HL-60 (cell line): ENCODE data around the gene FAM72C.
"Not testable (repeated sequence)": the region's sequence is repeated elsewhere in the genome, so short reads cannot be mapped to it uniquely, and the experiment has no call there.

Experiments
- POLR2AphosphoS5 ChIP-seq: IDR thresholded peaks from 2 replicates; pipeline ENCODE4 v1.6.1; 2012; ENCODE audit warnings: low read depth
- TF ChIP-seq, protein P1 (sequence below): IDR thresholded peaks from one replicate; pipeline ENCODE4 v1.5.1; 2011; ENCODE audit warnings: low read length, control low read depth, inconsistent platforms; ENCODE audit not compliant: insufficient read depth
- TF ChIP-seq, protein P2 (sequence below): IDR thresholded peaks from 2 replicates; pipeline ENCODE4 v1.6.1; 2012; ENCODE audit warnings: low read depth; ENCODE audit not compliant: insufficient replicate concordance

DNA sequence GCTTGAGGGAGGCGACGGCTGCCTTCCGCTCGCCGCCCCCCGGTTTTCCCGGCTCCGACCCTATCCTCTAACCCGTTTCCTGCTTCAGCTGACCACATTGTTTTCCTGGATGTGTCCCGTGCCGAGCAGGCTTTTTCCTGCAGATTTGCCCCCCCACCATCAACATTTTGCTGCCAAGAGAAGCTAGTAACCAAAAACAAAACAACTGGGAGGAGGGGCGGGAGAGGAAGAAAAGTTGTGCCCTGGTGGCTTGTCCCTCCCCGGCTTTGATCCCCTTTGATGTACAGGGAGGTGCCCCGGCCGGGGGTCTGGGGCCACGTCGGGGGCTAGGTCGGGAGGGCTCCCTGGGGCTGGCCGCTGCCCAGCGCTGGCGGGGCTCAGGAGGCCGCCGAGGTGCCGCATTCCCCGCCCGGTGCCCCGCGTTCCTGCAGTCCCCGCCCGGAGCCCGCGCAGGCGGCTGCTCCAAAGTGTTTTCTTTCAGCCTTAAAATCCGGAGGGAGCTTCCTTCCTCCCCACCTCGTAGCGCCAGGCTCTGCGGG is 2.2 kb upstream of the FAM72C start:
- TF ChIP-seq, protein P1, sequence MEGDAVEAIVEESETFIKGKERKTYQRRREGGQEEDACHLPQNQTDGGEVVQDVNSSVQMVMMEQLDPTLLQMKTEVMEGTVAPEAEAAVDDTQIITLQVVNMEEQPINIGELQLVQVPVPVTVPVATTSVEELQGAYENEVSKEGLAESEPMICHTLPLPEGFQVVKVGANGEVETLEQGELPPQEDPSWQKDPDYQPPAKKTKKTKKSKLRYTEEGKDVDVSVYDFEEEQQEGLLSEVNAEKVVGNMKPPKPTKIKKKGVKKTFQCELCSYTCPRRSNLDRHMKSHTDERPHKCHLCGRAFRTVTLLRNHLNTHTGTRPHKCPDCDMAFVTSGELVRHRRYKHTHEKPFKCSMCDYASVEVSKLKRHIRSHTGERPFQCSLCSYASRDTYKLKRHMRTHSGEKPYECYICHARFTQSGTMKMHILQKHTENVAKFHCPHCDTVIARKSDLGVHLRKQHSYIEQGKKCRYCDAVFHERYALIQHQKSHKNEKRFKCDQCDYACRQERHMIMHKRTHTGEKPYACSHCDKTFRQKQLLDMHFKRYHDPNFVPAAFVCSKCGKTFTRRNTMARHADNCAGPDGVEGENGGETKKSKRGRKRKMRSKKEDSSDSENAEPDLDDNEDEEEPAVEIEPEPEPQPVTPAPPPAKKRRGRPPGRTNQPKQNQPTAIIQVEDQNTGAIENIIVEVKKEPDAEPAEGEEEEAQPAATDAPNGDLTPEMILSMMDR: not testable (repeated sequence)
- TF ChIP-seq, protein P2, sequence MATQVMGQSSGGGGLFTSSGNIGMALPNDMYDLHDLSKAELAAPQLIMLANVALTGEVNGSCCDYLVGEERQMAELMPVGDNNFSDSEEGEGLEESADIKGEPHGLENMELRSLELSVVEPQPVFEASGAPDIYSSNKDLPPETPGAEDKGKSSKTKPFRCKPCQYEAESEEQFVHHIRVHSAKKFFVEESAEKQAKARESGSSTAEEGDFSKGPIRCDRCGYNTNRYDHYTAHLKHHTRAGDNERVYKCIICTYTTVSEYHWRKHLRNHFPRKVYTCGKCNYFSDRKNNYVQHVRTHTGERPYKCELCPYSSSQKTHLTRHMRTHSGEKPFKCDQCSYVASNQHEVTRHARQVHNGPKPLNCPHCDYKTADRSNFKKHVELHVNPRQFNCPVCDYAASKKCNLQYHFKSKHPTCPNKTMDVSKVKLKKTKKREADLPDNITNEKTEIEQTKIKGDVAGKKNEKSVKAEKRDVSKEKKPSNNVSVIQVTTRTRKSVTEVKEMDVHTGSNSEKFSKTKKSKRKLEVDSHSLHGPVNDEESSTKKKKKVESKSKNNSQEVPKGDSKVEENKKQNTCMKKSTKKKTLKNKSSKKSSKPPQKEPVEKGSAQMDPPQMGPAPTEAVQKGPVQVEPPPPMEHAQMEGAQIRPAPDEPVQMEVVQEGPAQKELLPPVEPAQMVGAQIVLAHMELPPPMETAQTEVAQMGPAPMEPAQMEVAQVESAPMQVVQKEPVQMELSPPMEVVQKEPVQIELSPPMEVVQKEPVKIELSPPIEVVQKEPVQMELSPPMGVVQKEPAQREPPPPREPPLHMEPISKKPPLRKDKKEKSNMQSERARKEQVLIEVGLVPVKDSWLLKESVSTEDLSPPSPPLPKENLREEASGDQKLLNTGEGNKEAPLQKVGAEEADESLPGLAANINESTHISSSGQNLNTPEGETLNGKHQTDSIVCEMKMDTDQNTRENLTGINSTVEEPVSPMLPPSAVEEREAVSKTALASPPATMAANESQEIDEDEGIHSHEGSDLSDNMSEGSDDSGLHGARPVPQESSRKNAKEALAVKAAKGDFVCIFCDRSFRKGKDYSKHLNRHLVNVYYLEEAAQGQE: not testable (repeated sequence)
- TF ChIP-seq POLR2AphosphoS5: not testable (repeated sequence)
